Endothelial cell of umbilical vein (primary cell): ENCODE measurements around the gene SYNGR1. TPM values are rescaled to one million over a fixed set of nuclear protein-coding genes. Genes with fewer than 3 reads are reported as not detected.

ENCODE experiments used
- BruUV-seq: library from RNA; stranded (reverse); fragments of 400-500 nt; replicated peaks from 2 replicates; lab custom pipeline; 2021; lab: Mats Ljungman, UMichigan
- CTCF ChIA-PET: fragments of 300-600, 350-600 bp; sonication (Branson Sonifier 250); formaldehyde crosslinking; loops from one replicate; lab custom pipeline; 2021; ENCODE audit warnings: antibody characterized with exemption, inconsistent platforms; lab: Charles Lee
- POLR2A ChIA-PET: fragments of 300-600, 350-600 bp; sonication (Branson Sonifier 250); formaldehyde crosslinking; loops from one replicate; lab custom pipeline; 2021; ENCODE audit warnings: antibody characterized with exemption, inconsistent platforms; lab: Charles Lee
- DNase-seq: peaks from one replicate; pipeline ENCODE4 v3.0.0-alpha.2; 2011; ENCODE audit warnings: low read depth, low spot score
- FAIRE-seq: peaks from 2 replicates; lab custom pipeline; 2011; peaks lifted over from hg19 to GRCh38; lab: Jason Lieb, UNC
- H2AFZ ChIP-seq: 2 replicates; pipeline ENCODE4 v1.6.0; 2012; ENCODE audit warnings: low read depth, low read length, control low read depth, inconsistent platforms
- H3K27ac ChIP-seq: 2 replicates; pipeline ENCODE4 v1.5.1; 2011; ENCODE audit warnings: low read depth, mild to moderate bottlenecking, control low read depth, low read length, moderate library complexity; ENCODE audit not compliant: insufficient read depth
- H3K27me3 ChIP-seq, 2 experiments: 2 replicates each; pipeline versions ENCODE4 v1.6.0 to v1.6.1; 2011; ENCODE audit warnings: low read length in 2 of 2, mixed read lengths in 1 of 2; ENCODE audit not compliant: control insufficient read depth in 2 of 2, insufficient read depth in 2 of 2
- H3K36me3 ChIP-seq, 2 experiments: 2 replicates in 1 of 2; 3 replicates in 1 of 2; pipeline ENCODE4 v1.5.1; 2011; ENCODE audit warnings: low read length in 2 of 2, mild to moderate bottlenecking in 1 of 2, moderate library complexity in 1 of 2; ENCODE audit not compliant: control insufficient read depth in 2 of 2, insufficient read depth in 2 of 2; ENCODE audit errors: extremely low read depth in 1 of 2
- H3K4me1 ChIP-seq: 3 replicates; pipeline ENCODE4 v1.5.1; 2011; ENCODE audit warnings: mild to moderate bottlenecking, low read length; ENCODE audit not compliant: control insufficient read depth, insufficient read depth; ENCODE audit errors: extremely low read depth
- H3K4me2 ChIP-seq: 2 replicates; pipeline ENCODE4 v1.6.1; 2011; ENCODE audit warnings: low read length, control low read depth, mixed read lengths; ENCODE audit not compliant: insufficient read depth
- H3K4me3 ChIP-seq, 3 experiments: fragments of 200-600 bp in 1 of 3; sonication (generic), shearing (Covaris generic) in 1 of 3; replicated peaks in 1 of 3; 2 replicates each; pipeline ENCODE4 v1.5.1; 2011 to 2016; ENCODE audit warnings: control low read depth in 3 of 3, low read length in 3 of 3, mild to moderate bottlenecking in 2 of 3, inconsistent platforms in 1 of 3, low read depth in 1 of 3, moderate library complexity in 1 of 3; ENCODE audit not compliant: insufficient read depth in 1 of 3
- H3K79me2 ChIP-seq: 2 replicates; pipeline ENCODE4 v1.6.0; 2012; ENCODE audit warnings: low read length, inconsistent platforms; ENCODE audit not compliant: control insufficient read depth, insufficient read depth
- H3K9ac ChIP-seq: replicated peaks from 2 replicates; pipeline ENCODE3; 2011; ENCODE audit warnings: low read length, control low read depth; ENCODE audit not compliant: insufficient read depth; ENCODE audit errors: extremely low read depth
- H3K9me1 ChIP-seq: replicated peaks from 3 replicates; pipeline ENCODE4 v1.6.0; 2011; ENCODE audit warnings: mild to moderate bottlenecking, low read length; ENCODE audit not compliant: control insufficient read depth, insufficient read depth; ENCODE audit errors: extremely low read depth
- H3K9me3 ChIP-seq: replicated peaks from 2 replicates; pipeline ENCODE4 v1.5.1; 2012; ENCODE audit warnings: low read length, inconsistent platforms; ENCODE audit not compliant: control insufficient read depth, insufficient read depth
- H4K20me1 ChIP-seq: replicated peaks from 2 replicates; pipeline ENCODE3; 2011; ENCODE audit warnings: mild to moderate bottlenecking, low read length; ENCODE audit not compliant: control insufficient read depth, insufficient read depth; ENCODE audit errors: extremely low read depth
- EZH2 ChIP-seq: IDR thresholded peaks from 2 replicates; pipeline ENCODE4 v1.6.1; 2012; ENCODE audit warnings: borderline replicate concordance, low read depth, mild to moderate bottlenecking, moderate library complexity, low read length, inconsistent platforms; ENCODE audit not compliant: severe bottlenecking
- FOS ChIP-seq: IDR thresholded peaks from 2 replicates; pipeline ENCODE4 v1.6.1; 2011; ENCODE audit warnings: mild to moderate bottlenecking, low read length, moderate library complexity, borderline replicate concordance; ENCODE audit not compliant: insufficient read depth
- GATA2 ChIP-seq: IDR thresholded peaks from 2 replicates; pipeline ENCODE4 v1.7.0; 2011; ENCODE audit warnings: low read depth, mild to moderate bottlenecking, moderate library complexity, mixed read lengths, low read length; ENCODE audit not compliant: insufficient read length, insufficient read depth
- JUN ChIP-seq: IDR thresholded peaks from 2 replicates; pipeline ENCODE4 v1.6.1; 2011; ENCODE audit warnings: borderline replicate concordance, low read depth; ENCODE audit not compliant: insufficient read length, insufficient read depth
- MYC ChIP-seq: IDR thresholded peaks from one replicate; pipeline ENCODE4 v1.6.1; 2011; ENCODE audit warnings: mild to moderate bottlenecking, low read depth, low read length
- POLR2A ChIP-seq: IDR thresholded peaks from 2 replicates; pipeline ENCODE4 v1.6.1; 2012; ENCODE audit warnings: low read depth, mild to moderate bottlenecking, control low read depth, low read length
- POLR2AphosphoS5 ChIP-seq: IDR thresholded peaks from 2 replicates; pipeline ENCODE4 v1.6.1; 2012; ENCODE audit warnings: low read depth, mild to moderate bottlenecking, control low read depth, low read length, moderate library complexity; ENCODE audit not compliant: insufficient read depth
- dilution Hi-C: fragments of 300-500 bp; cut with MboI; formaldehyde crosslinking; loops from one replicate; pipeline ENCODE4 v1.15.0; 2019; ENCODE audit warnings: low sequenced_read_pairs; ENCODE audit not compliant: extremely low pct_ligation_motif_present
- intact Hi-C: fragments of 100-400 bp; cut with micrococcal nuclease; formaldehyde crosslinking; loops from one replicate; pipeline ENCODE4 v1.10.0; 2022
- polyA plus RNA-seq, 4 experiments: library from polyadenylated mRNA; depleted of rRNA in 3 of 4; stranded (reverse) in 3 of 4; unstranded in 1 of 4; fragments of >200 nt; gene quantifications; 2 replicates each; pipeline versions ENCODE4 v1.2.1 to v1.2.3, GENCODE V29; 2011 to 2012; ENCODE audit warnings: missing spikeins in 1 of 4
- total RNA-seq: library from RNA; stranded (reverse); gene quantifications from 2 replicates; pipeline ENCODE4 v1.2.3, GENCODE V29; 2021
- TF ChIP-seq, protein P1 (sequence below), 2 donors: IDR thresholded peaks; 1 replicate in 1 of 2; 2 replicates in 1 of 2; pipeline ENCODE4 v1.5.1; 2011; ENCODE audit warnings: low read length in 2 of 2, mild to moderate bottlenecking in 2 of 2, moderate library complexity in 2 of 2, control low read depth in 1 of 2, inconsistent platforms in 1 of 2, low read depth in 1 of 2; ENCODE audit not compliant: insufficient read depth in 1 of 2; ENCODE audit errors: extremely low read depth in 1 of 2
- TF ChIP-seq, protein P2 (sequence below): IDR thresholded peaks from 2 replicates; pipeline ENCODE4 v1.6.1; 2011; ENCODE audit not compliant: insufficient read depth, insufficient read length

SYNGR1 gene
- total and polyA plus RNA-seq, 2 donors (not counting 3 experiments of a cell fraction or from before 2014, with no cell fraction given), result 3.8 to 10.2 TPM

DNA sequence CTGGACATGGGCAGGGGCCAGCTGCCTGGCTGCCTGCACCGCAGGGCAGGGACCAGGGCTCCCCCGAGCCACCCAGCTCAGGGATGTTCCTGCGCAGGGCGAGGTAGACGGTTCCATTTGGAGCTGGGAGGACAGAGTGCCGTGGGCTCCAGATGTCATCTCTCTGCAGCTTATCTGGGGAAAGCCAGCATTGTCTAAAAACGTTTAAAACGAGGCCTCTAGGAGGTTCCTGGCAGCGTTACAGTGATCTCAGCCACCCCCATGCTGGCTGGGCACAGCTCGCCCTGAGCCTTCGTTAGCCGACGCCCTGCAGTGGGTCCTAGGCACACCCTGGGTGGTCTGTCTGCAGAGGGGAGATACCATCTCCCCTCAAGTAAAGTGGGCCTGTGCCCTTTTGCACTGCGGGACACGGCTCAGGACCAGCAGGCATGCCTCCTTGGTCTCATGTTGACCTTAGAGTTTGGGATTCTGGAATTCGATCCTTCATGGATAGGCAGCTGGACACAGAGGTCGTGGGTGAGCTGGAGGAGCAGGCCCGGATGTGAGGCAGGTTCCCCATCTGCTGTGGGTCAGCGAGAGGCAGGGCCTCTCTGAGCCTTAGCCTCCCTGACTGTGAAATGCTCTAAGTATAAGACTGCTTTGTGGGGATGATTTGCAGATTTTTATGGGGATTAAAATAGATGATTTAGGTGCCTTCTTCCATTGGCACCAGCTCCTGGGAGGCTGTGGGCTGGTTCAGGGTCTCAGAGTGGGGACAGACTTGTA, 14.1 kb downstream of the SYNGR1 start:
- H3K79me2 ChIP-seq, result no peaks in the 10 kb centered on the region
- H3K27me3 ChIP-seq, result no peaks in the 10 kb centered on the region
- CTCF ChIA-PET, result interaction anchor here (0.8 to 1.0 kb wide), 2 partner anchors 20 to 133 kb away, joined by 3 read pairs; no protein-coding TSS in a partner anchor
- POLR2A ChIA-PET, result no interaction called here
- H3K9me1 ChIP-seq, result no peaks in the 10 kb centered on the region
- no peak overlapping the region for H3K9ac ChIP-seq
- no peaks in the 10 kb centered on the region for H3K9me3 ChIP-seq
- H3K27ac ChIP-seq, result no peak overlapping the region
- FAIRE-seq, result no peak
- TF ChIP-seq MYC (no peak), POLR2AphosphoS5 (no peak), GATA2 (no peak), JUN (no peak), FOS (no peak), EZH2 (no peak), POLR2A (no peak)
- TF ChIP-seq, protein P1, sequence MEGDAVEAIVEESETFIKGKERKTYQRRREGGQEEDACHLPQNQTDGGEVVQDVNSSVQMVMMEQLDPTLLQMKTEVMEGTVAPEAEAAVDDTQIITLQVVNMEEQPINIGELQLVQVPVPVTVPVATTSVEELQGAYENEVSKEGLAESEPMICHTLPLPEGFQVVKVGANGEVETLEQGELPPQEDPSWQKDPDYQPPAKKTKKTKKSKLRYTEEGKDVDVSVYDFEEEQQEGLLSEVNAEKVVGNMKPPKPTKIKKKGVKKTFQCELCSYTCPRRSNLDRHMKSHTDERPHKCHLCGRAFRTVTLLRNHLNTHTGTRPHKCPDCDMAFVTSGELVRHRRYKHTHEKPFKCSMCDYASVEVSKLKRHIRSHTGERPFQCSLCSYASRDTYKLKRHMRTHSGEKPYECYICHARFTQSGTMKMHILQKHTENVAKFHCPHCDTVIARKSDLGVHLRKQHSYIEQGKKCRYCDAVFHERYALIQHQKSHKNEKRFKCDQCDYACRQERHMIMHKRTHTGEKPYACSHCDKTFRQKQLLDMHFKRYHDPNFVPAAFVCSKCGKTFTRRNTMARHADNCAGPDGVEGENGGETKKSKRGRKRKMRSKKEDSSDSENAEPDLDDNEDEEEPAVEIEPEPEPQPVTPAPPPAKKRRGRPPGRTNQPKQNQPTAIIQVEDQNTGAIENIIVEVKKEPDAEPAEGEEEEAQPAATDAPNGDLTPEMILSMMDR (IDR thresholded peaks at IDR 0.05; ENCODE audit: extremely low read depth in 1 of 2, insufficient read depth in 1 of 2, low read depth in 1 of 2, low read length in 2 of 2), result no peak
- TF ChIP-seq, protein P2, sequence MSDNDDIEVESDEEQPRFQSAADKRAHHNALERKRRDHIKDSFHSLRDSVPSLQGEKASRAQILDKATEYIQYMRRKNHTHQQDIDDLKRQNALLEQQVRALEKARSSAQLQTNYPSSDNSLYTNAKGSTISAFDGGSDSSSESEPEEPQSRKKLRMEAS, result no peak
- intact Hi-C loops (no loop called here), dilution Hi-C loops (no loop called here)
- no peak for DNase-seq
- H4K20me1 ChIP-seq, result no peaks in the 10 kb centered on the region
- no peak overlapping the region for H2AFZ ChIP-seq
- no TSS peak for BruUV-seq
- H3K4me2 ChIP-seq, result no peak overlapping the region
- no peaks in the 10 kb centered on the region for H3K4me1 ChIP-seq
- no peaks in the 10 kb centered on the region for H3K36me3 ChIP-seq
- H3K4me3 ChIP-seq, result no peak overlapping the region
